ENCODE data around the gene TPRX1.
"Not testable (repeated sequence)": the region's sequence is repeated elsewhere in the genome, so short reads cannot be mapped to it uniquely, and the experiment has no call there.

Gene TPRX1

GRCh38 chr19:47801270-47801669, 3.1 kb downstream of the TPRX1 start:
- DNase-seq = no peak

- no peak for DNase-seq
Observed at GRCh38 chr19:47798904-47799266, 5.5 kb downstream of the TPRX1 start.

GRCh38 chr19:47797996-47798903, 6.1 kb downstream of the TPRX1 start:
- no peak for DNase-seq

- DNase-seq = no peak
Observed at GRCh38 chr19:47796785-47797184, 7.6 kb downstream of the TPRX1 start.

- no peak for DNase-seq
Observed at GRCh38 chr19:47794526-47794925, 9.8 kb downstream of the TPRX1 start.

- no peak for DNase-seq
Observed at GRCh38 chr19:47792616-47793015, 11.7 kb downstream of the TPRX1 start.

- DNase-seq = peak; percentile 87
Observed at GRCh38 chr19:47790398-47790814, 13.9 kb downstream of the TPRX1 start.

GRCh38 chr19:47789811-47790210, 14.5 kb downstream of the TPRX1 start:
- not testable (repeated sequence) for DNase-seq

- not testable (repeated sequence) for DNase-seq
Observed at GRCh38 chr19:47787307-47787706, 17.0 kb downstream of the TPRX1 start.

- DNase-seq = no peak
Observed at GRCh38 chr19:47786566-47786965, 17.8 kb downstream of the TPRX1 start.

GRCh38 chr19:47781590-47782262, 22.6 kb downstream of the TPRX1 start:
- no peak for DNase-seq

GRCh38 chr19:47780215-47780551, 24.2 kb downstream of the TPRX1 start:
- DNase-seq = no peak

- no peak for DNase-seq
Observed at GRCh38 chr19:47779524-47780214, 24.7 kb downstream of the TPRX1 start.

- peak; percentile 9 for DNase-seq
Observed at GRCh38 chr19:47778954-47779351, 25.4 kb downstream of the TPRX1 start.

GRCh38 chr19:47778049-47778953, 26.1 kb downstream of the TPRX1 start, which contains the start of gene SELENOW:
Gene SELENOW, plus strand, starts transcription at chr19:47778703. Its CDS starts 83 bp downstream, at chr19:47778786.
- peak; percentile 65 for DNase-seq

GRCh38 chr19:47777245-47778048, 26.9 kb downstream of the TPRX1 start:
- not testable (repeated sequence) for DNase-seq

GRCh38 chr19:47776568-47776967, 27.8 kb downstream of the TPRX1 start:
- no peak for DNase-seq

GRCh38 chr19:47771291-47771690, 33.1 kb downstream of the TPRX1 start:
- not testable (repeated sequence) for DNase-seq

GRCh38 chr19:47769534-47769933, 34.8 kb downstream of the TPRX1 start:
- no peak for DNase-seq

- DNase-seq = no peak
Observed at GRCh38 chr19:47768604-47769003, 35.7 kb downstream of the TPRX1 start.

GRCh38 chr19:47767349-47767748, 37.0 kb downstream of the TPRX1 start:
- no peak for DNase-seq

GRCh38 chr19:47766670-47767069, 37.7 kb downstream of the TPRX1 start:
- no peak for DNase-seq
